HG03520 (cell line): ENCODE data around the gene PTPN3.

Source experiments
- ATAC-seq: cut with Tn5 transposase; IDR thresholded peaks from one replicate; pipeline ENCODE4 v1.9.1; 2021; ENCODE audit warnings: mild to moderate bottlenecking, moderate library complexity; ENCODE audit not compliant: unreplicated experiment

Gene PTPN3

GRCh38 chr9:109455391-109455790 lies 42.7 kb downstream of the PTPN3 start:
- no peak for ATAC-seq

DNA sequence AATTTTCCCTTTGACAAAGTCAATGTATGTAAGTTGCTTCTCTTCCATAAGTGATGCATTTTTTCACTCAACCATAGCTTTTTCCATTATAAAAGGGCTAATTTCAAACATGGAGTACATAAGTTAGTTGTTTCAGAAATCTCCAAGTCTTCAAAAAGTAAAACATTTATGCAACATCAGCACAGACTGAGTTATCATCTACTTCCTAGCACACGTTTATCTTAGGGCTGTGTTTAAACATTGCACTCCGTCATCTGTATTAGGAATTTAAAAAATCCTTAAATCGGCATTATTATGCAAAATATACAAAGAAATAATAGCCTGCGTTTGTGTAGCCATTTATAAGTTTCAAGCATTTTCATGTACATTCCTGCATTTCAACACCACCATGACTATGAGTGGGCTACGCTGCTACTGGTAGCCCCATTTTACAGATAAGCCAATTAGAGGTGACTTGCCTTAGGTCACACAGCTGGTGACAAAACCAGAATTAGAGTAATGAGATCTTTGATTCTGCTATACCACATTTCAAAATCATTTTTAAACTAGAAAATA lies 43.4 kb downstream of the PTPN3 start:
- no peak for ATAC-seq

DNA sequence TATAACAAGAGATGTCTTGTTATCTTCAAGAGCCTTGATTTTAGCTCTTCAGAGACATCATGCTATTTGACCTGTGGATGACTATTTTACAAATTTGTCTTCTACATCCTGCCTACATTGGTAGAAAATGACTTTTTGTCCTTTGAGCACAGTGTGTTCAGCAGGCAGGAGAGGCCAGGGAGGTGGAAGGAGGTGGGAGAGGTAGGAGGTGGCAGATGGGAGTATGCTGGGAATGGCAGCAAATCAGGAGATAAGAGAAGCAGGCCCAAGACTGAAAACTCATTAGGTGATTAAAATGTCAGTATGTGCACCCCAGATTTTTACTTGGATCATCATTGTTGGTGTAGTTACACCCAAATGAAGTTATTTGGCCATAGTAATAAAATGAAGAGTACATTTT lies 44.1 kb downstream of the PTPN3 start:
- no peak for ATAC-seq

DNA sequence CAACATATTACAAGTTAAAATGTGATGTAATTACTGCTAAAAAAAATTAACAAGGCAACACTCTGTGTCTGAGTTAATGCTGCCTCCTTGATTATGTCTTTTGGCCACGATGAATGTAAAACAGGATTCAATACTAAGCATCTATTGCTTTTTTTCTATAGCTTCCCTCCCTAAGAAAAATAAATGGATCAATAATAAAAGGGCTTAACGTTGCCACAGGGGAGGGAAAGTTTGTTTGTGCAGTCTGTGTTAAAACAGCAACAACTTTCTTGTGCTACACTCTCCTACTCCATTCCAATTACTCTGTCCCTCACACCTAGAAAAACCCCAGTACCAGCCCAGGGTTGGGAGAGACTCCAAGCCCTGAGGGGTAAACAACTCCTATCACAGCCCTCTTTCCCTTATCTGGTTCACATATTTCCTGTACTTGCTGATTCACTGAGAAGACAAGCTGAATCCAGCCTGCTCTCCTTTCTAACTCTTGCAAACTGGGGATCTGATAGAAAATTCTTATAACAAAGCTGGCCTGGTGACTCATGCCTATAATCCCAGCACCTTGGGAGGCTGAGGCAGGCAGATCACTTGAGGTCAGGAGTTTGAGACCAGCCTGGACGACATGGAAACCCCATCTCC lies 44.8 kb downstream of the PTPN3 start:
- no peak for ATAC-seq

- ATAC-seq = no peak
These were observed 45.3 kb downstream of the PTPN3 start for GRCh38 chr9:109452761-109453160.

- no peak for ATAC-seq
These were observed 46.6 kb downstream of the PTPN3 start for GRCh38 chr9:109451311-109452025.

GRCh38 chr9:109450346-109450745 lies 47.8 kb downstream of the PTPN3 start:
- no peak for ATAC-seq

- ATAC-seq = no peak
These were observed 48.9 kb downstream of the PTPN3 start for GRCh38 chr9:109449036-109449798.

DNA sequence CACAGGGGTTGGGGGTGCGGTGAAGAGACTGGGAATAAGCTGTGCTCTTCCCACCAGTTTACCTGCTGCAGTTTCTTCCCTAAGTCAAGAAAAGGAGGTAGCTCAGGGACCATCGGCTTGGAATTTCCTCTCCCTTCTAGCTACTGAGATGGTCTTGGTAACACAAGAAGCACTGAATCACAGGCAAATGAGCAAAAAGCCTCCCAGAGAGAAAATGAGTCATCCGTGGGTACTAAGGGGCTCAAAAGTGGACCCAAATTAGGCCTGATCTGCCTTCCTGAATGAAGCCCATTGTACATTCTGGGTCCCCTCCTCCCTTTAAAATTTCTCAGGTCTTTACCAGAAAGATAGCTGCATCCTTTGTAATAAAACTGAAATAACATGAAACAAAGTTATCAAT lies 49.9 kb downstream of the PTPN3 start:
- no peak for ATAC-seq

GRCh38 chr9:109447329-109448076 lies 50.6 kb downstream of the PTPN3 start:
- ATAC-seq = no peak

DNA sequence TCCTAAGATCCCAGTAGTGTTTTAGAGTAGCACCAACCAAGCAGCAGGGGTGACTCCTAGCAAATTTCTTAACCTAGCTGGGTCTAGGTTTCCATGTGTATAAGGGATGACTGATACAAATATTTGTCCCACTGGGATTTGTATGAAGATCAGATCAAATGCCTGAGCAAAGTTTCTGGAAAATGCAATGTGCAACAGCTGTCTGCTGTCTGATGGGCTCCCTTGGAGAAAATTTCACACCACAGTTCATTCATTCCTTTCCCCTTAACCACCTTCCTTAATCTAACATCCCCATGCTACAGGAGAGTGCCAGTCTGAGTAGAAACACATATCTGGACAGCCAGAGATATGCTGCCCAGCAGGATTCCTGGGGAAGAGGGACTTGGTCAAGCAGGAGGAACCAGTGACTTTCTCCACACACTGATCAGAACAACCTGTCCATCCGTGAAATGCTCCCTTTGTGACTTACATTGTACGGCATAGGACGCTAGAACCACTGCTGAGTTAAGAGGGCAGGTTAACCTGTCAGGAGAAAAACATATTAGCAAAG lies 53.3 kb downstream of the PTPN3 start:
- ATAC-seq = no peak

GRCh38 chr9:109442716-109443115 lies 55.4 kb downstream of the PTPN3 start:
- no peak for ATAC-seq

- no peak for ATAC-seq
These were observed 56.8 kb downstream of the PTPN3 start for GRCh38 chr9:109441296-109441695.

DNA sequence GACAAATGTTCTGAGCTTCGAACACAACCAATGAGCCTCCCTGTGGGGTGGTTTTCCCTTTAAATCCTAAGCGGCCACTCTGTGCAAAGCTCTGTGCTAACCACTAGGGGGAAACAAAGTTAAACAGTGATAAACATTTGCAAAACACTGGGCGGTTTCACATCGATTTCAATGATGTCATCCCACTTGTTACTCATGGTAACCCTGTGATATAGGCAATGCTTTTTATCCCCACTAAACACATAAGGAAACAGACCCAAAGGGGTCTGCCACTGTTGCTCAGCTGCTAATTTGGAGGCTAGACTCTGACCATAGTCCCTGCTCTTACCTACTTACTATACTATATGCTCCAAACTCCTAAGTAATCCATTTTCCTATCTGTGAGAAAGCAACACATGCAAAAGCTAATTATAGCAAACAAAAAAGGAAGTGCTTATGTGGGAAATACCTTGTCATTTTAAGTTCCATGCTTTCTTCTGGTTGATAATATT lies 57.3 kb downstream of the PTPN3 start:
- peak; percentile 96 for ATAC-seq

DNA sequence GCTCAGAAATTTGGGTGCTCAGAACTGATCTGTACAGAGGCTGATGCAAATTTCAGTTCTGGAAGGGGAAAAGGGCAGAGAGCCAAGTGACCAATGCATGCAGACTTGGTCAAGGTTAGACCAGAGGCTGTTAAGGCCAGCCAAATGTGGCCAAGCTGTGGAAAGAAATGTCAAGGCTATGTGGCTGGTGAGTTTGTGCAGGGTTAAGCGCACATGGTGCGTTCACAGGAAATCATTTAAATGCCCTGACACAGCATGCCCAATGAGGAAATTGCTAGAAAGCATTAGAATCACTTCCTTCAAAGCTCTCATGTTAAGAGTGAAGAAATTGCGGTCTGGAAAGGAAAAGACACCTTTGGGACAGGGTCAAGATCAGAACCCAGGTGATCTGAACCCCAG lies 58.0 kb downstream of the PTPN3 start:
- ATAC-seq = peak; percentile 4

- no peak for ATAC-seq
These were observed 58.6 kb downstream of the PTPN3 start for GRCh38 chr9:109439378-109440116.

DNA sequence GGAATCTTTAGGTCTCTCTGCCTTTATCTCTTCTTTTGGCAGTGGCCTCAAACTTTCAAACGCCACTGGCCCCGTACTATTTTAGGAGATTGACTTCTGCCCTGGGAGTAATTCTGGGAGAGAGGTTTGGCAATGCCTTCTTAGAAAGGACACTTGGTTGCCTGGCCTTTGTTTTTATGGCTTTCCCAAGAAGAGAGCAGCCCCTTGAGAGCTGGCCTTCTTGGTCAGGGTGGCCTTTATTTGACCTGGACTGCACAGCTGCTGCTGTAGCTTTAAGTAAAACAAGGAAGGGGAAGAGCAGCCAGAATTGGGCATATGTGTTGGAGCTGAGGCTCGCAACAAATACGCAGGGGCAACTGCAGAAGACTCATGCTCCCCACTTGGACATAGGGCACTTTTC lies 60.8 kb downstream of the PTPN3 start:
- ATAC-seq = no peak

GRCh38 chr9:109436071-109436470 lies 62.0 kb downstream of the PTPN3 start:
- ATAC-seq = no peak

- ATAC-seq = no peak
These were observed 64.6 kb downstream of the PTPN3 start for GRCh38 chr9:109433476-109433875.

DNA sequence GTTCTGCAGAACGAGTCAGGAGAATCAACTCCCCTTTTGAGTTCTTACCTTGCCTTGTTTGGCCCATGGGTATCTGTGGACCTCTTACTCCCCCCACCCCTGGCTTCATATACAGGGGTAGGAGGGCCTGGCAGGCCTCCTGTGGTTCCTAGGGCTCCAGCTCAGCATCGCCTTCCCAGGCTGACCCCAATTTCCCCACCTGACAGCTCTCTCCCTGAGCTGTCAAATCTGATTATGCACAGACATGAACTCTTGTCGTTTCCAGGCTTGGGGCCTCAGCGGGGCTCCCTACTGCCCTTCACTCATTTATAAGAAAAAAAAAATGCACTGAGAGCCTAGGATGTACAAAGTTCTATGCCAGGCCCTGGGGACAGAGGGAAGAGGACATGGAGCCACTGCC lies 67.9 kb downstream of the PTPN3 start:
- ATAC-seq = no peak
